Uterus (tissue), 2 donors: Measurements from ENCODE around the gene AACS.

Experiments used
- CTCF ChIP-seq, 4 experiments: fragments of 200-600 bp in 2 of 4; fragments of 450-650 bp in 2 of 4; sonication (generic) in 2 of 4; IDR thresholded peaks; one replicate each; pipeline ENCODE4 v1.5.1; 2016 to 2019; ENCODE audit warnings: antibody characterized with exemption in 4 of 4, mild to moderate bottlenecking in 2 of 4, moderate library complexity in 1 of 4
- POLR2A ChIP-seq, 2 donors: fragments of 450-650 bp; IDR thresholded peaks; one replicate each; pipeline ENCODE4 v1.6.1; 2016; ENCODE audit warnings: antibody characterized with exemption in 2 of 2, mild to moderate bottlenecking in 1 of 2, moderate library complexity in 1 of 2

GRCh38 chr12:125180144-125180543 lies 114.9 kb downstream of the AACS start:
- TF ChIP-seq CTCF (IDR thresholded peaks at IDR 0.05) (no peak), POLR2A (IDR thresholded peaks at IDR 0.05) (no peak)
